Ascending aorta (tissue), 2 donors: ENCODE data around the gene ITPKC. TPM values are rescaled to one million over a fixed set of nuclear protein-coding genes. Genes with fewer than 3 reads are reported as not detected.

Source experiments
- DNase-seq, 2 donors: peaks; one replicate each; pipeline ENCODE4 v3.0.0-alpha.2; 2019; ENCODE audit warnings: low spot score in 2 of 2
- H3K27ac ChIP-seq, 2 donors: fragments of 200-600 bp; sonication (generic); one replicate each; pipeline ENCODE4 v1.5.1; 2016 to 2017; ENCODE audit warnings: mild to moderate bottlenecking in 1 of 2
- H3K27me3 ChIP-seq: fragments of 200-600 bp; sonication (generic); one replicate; pipeline ENCODE4 v1.5.1; 2017
- H3K36me3 ChIP-seq, 2 donors: fragments of 200-600 bp; sonication (generic); one replicate each; pipeline ENCODE4 v1.5.1; 2016
- H3K4me1 ChIP-seq, 2 donors: fragments of 200-600 bp; sonication (generic); one replicate each; pipeline ENCODE4 v1.5.1; 2016 to 2017; ENCODE audit warnings: mild to moderate bottlenecking in 1 of 2
- H3K4me3 ChIP-seq, 2 donors: fragments of 200-600 bp; sonication (generic); one replicate each; pipeline ENCODE4 v1.5.1; 2016 to 2017; ENCODE audit warnings: mild to moderate bottlenecking in 1 of 2
- H3K9me3 ChIP-seq, 2 donors: fragments of 200-600 bp; sonication (generic); one replicate each; pipeline ENCODE4 v1.5.1; 2016
- intact Hi-C: fragments of 100-400 bp; cut with DNase I; formaldehyde crosslinking; loops from one replicate; pipeline ENCODE4 v1.15.1; 2023
- total RNA-seq: library from RNA; depleted of rRNA; stranded (reverse); fragments of >200 nt; gene quantifications from one replicate; pipeline ENCODE4 v1.1.0, GENCODE V29; 2016
- TF ChIP-seq, protein P1 (sequence below), 3 experiments: fragments of 200-600 bp in 2 of 3; fragments of 450-650 bp in 1 of 3; sonication (generic) in 2 of 3; IDR thresholded peaks; one replicate each; pipeline ENCODE4 v1.5.1; 2016 to 2019; ENCODE audit warnings: antibody characterized with exemption in 3 of 3, mild to moderate bottlenecking in 1 of 3, moderate library complexity in 1 of 3

Gene ITPKC
- total RNA-seq, 1 donor from 2014 or later = 60.7 TPM

DNA sequence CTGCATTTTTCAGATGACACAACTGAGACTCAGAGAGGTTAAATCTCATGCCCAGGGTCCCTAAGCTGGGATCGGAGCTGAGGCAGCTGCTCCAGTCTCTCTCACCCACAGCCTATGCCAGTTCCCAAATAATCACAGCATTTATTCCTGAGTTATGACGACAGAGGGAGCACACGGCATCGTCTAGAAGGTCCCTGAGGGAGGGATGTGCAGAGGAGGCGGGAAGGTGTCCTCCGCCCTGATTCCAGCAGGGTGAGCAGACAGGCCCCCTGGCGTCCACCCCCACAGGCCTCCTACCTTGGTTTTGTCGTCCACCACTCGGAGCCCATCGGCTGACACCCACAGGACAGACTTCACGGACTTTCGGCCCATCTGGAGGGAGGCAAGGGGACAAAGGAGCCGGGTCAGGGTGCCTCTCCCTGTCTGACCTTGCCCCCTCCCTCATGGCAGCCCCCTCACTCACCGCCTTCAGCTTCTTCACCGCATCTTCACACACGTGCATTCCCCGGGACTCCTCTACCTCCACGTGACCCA lies 34.4 kb upstream of the ITPKC start:
- Histone ChIP-seq H3K9me3 (no peaks in the 10 kb centered on the region), H3K4me3 (no peak overlapping the region), H3K36me3 (peaks cover 85 to 94% of the 10 kb centered on the region in 2 donors), H3K27ac (no peak overlapping the region), H3K4me1 (peaks cover 0 to 5% of the 10 kb centered on the region in 2 donors), H3K27me3 (no peaks in the 10 kb centered on the region)
- TF ChIP-seq, protein P1, sequence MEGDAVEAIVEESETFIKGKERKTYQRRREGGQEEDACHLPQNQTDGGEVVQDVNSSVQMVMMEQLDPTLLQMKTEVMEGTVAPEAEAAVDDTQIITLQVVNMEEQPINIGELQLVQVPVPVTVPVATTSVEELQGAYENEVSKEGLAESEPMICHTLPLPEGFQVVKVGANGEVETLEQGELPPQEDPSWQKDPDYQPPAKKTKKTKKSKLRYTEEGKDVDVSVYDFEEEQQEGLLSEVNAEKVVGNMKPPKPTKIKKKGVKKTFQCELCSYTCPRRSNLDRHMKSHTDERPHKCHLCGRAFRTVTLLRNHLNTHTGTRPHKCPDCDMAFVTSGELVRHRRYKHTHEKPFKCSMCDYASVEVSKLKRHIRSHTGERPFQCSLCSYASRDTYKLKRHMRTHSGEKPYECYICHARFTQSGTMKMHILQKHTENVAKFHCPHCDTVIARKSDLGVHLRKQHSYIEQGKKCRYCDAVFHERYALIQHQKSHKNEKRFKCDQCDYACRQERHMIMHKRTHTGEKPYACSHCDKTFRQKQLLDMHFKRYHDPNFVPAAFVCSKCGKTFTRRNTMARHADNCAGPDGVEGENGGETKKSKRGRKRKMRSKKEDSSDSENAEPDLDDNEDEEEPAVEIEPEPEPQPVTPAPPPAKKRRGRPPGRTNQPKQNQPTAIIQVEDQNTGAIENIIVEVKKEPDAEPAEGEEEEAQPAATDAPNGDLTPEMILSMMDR (IDR thresholded peaks at IDR 0.05) = no peak
- intact Hi-C loops = no loop called here
- DNase-seq = no peak

DNA sequence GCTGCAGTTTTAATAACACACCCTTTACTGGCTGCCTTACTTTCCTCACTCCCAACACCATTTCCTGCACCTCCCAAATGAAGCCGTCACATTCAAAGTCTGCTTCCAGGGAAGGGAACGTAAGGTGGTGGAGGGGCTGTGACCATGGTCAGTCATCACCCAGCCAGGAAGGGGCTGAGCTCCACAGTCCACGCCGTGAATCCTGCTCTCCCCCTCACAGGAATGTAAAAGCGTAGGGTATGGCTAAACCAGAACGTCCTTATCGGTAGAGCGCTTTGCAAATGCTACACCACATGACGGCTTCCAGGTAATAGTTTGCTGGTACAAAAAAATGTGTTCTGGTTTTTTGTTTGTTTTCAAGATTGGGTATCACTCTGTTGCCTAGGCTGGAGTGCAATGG lies 33.5 kb upstream of the ITPKC start:
- no peak for DNase-seq
- no peak overlapping the region for H3K27ac ChIP-seq
- TF ChIP-seq, protein P1 (IDR thresholded peaks at IDR 0.05) = no peak
- H3K36me3 ChIP-seq = peaks cover 75 to 84% of the 10 kb centered on the region in 2 donors
- H3K4me1 ChIP-seq = peaks cover under 1 to 14% of the 10 kb centered on the region in 2 donors
- no peaks in the 10 kb centered on the region for H3K9me3 ChIP-seq
- intact Hi-C loops = no loop called here
- H3K4me3 ChIP-seq = no peak overlapping the region
- no peaks in the 10 kb centered on the region for H3K27me3 ChIP-seq

DNA sequence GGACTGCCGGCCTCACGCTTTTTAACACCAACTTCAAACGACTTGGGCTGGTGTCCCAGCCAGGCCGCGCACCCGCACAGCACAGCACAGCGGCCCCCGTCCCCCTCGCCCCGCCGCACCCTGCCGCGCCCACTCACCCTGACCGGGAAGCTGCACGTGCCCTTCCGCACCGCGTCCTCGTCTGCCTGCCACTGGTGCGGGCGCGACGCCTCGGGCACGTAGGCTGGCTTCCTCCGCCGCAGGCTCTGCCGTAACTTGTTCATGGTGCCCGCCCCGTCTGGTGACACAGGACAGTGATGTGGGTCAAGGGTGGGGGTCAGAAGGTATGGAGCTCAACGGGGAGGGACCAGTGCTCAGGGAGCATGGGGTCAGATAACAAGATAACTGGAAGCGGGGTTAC lies 32.6 kb upstream of the ITPKC start:
- intact Hi-C loops = no loop called here
- Histone ChIP-seq H3K9me3 (no peaks in the 10 kb centered on the region), H3K4me1 (peaks cover 6 to 16% of the 10 kb centered on the region in 2 donors), H3K4me3 (no peak overlapping the region), H3K36me3 (peaks cover 67 to 76% of the 10 kb centered on the region in 2 donors), H3K27ac (no peak overlapping the region), H3K27me3 (no peaks in the 10 kb centered on the region)
- DNase-seq = no peak
- TF ChIP-seq, protein P1 (IDR thresholded peaks at IDR 0.05) = no peak

DNA sequence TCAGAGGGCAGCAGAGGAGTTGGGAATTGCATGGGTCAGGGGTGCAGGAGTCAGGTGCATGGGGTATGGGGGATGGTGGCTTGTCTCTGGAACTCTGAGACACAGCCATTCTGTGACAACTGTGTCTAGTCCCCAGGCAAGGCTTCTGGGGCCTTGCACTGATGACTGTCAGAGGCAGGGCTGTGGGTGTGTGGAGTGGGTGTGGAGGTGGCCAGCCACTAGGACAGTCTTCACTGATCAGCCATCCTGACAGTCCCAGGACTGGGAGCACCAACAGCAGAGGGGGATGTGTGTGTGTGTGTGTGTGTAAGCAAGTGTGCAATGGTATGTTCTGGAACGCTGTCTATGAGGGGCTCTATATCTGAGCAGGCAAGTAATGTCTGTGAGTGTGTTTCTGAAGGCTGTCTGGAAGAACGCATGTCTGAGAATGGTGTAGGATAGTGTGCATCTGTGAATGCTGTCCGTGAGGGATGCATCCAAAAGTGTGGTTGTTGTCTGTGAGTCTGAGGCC lies 31.8 kb upstream of the ITPKC start:
- no peak overlapping the region for H3K27ac ChIP-seq
- TF ChIP-seq, protein P1 (IDR thresholded peaks at IDR 0.05) = no peak
- peaks cover 59 to 68% of the 10 kb centered on the region in 2 donors for H3K36me3 ChIP-seq

DNA sequence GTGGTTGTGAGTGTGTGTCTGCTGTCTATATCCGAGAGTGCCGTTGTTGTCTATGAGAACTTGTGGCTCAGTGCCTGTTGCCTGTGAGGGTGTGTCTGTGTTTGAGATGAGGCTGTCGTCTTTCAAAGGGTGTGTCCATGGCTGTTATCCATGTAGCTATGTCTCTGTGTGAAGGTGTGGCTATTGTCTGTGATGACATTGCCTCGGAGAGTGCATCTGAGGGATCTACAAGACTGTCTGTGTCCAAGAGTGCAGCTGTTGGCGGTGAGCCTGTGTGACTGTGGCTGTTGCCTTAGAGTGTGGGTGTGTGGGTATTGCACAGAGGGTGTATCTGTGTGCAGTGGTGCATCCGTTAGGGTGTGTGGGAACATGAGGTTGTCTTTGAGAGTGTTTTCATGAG lies 31.3 kb upstream of the ITPKC start:
- Histone ChIP-seq H3K27me3 (no peaks in the 10 kb centered on the region), H3K4me1 (peaks cover 6 to 16% of the 10 kb centered on the region in 2 donors), H3K36me3 (peaks cover 54 to 63% of the 10 kb centered on the region in 2 donors), H3K27ac (no peak overlapping the region), H3K4me3 (no peak overlapping the region), H3K9me3 (no peaks in the 10 kb centered on the region)
- no peak for DNase-seq
- TF ChIP-seq, protein P1 (IDR thresholded peaks at IDR 0.05) = no peak
- intact Hi-C loops = no loop called here

More for the DNA sequence above, 31.8 kb upstream of the ITPKC start:
- DNase-seq = no peak
- Histone ChIP-seq H3K4me1 (peaks cover 6 to 16% of the 10 kb centered on the region in 2 donors), H3K27me3 (no peaks in the 10 kb centered on the region), H3K9me3 (no peaks in the 10 kb centered on the region), H3K4me3 (no peak overlapping the region)
- intact Hi-C loops = no loop called here
